ENCODE results near the gene HAUS3.
"Not testable (repeated sequence)": the region's sequence is repeated elsewhere in the genome, so short reads cannot be mapped to it uniquely, and the experiment has no call there.

Gene HAUS3

DNA sequence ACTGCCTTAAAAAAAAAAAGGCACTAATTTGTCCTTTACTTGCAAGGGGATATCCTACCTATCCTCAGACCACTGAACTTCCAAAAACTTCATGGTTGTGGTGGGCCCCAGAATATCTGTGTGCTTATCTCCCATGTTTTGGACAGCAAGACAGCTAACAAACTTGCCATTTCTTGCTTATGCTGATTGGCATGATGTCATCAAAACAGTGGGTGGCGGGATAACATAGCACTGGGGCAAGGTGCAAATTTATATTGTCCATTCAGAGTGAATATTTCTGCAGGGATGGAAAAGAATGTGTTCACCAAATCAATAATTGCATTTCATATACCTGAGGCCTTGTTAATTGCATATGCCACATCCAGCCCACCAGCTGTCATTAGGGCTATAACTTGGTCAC lies 23.5 kb downstream of the HAUS3 start:
- DNase-seq: no peak

GRCh38 chr4:2217726-2218125 lies 24.2 kb downstream of the HAUS3 start:
- DNase-seq: no peak

DNA sequence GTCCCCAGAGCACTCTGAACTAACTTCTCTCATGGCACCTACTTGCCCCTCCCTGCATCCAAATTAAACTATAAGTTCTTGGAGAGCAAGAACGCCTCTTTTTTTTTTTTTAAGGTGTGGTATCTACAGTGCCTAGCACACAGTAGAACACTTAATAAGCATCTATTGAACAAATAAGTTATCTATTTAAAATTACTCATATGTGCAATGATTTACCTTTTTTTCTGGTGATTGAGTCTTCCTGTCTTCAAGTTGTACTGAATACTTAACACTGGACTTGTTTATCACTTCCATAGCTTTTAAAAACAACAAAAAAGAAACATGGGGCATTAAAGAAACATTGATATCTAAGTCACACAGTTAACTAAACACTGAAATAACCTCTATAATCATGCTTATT lies 29.1 kb downstream of the HAUS3 start:
- no peak for DNase-seq

- not testable (repeated sequence) for DNase-seq
These were observed 39.1 kb downstream of the HAUS3 start for GRCh38 chr4:2202789-2203188.

- DNase-seq: no peak
These were observed 47.4 kb downstream of the HAUS3 start for GRCh38 chr4:2194496-2194895.

- no peak for DNase-seq
These were observed 48.6 kb downstream of the HAUS3 start for GRCh38 chr4:2193326-2193725.

DNA sequence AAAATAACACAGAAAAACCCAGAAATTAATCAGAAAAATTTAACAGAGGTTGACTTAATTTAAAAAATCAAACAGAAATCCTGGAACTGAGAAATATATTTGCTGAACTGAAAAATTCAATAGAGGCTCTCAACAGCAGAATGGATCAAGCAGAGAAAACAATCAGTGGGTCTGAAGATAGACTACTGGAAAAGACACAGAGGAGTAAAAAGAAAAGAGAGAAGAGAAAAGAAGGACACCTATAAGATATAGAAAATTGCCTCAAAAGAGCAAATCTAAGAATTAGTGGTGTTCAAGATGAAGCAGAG lies 55.1 kb downstream of the HAUS3 start:
- DNase-seq: no peak

DNA sequence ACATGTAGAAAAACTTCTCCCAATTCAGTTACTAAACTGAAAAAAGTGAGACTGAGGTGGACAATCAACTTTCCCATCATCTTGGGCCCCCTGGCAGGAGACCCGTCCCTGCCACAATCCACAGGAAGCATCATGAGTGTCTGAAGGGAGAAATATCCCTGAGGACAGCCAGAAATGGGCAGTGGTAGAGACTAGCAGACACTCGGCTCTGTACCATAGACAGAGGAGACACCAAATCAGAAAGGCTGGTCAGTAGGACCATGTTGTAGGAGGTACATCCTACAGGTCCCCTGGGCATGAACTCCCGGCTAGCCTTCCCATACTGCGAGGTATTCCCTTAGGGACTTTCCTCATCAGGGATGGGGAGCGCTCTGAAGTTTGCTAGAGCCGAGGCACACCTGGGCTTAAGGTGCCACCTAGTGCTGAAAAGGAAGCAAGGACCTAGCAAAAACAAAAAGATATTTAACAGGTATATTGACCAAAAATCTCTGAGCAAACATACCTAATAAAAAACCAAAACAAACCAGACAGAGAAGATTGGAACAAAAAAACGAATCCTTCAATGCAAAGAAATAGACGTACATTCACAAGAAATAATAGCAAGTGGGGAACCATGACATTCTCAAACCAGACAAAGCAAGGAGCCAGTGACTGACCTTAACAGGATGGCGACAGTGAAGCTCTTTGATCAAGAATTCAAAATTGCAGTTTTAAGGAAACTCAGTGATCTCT lies 55.6 kb downstream of the HAUS3 start:
- no peak for DNase-seq

- no peak for DNase-seq
These were observed 58.5 kb downstream of the HAUS3 start for GRCh38 chr4:2183394-2183793.

- DNase-seq: no peak
These were observed 58.9 kb downstream of the HAUS3 start for GRCh38 chr4:2182994-2183393.

- no peak for DNase-seq
These were observed 61.5 kb downstream of the HAUS3 start for GRCh38 chr4:2180410-2180809.

DNA sequence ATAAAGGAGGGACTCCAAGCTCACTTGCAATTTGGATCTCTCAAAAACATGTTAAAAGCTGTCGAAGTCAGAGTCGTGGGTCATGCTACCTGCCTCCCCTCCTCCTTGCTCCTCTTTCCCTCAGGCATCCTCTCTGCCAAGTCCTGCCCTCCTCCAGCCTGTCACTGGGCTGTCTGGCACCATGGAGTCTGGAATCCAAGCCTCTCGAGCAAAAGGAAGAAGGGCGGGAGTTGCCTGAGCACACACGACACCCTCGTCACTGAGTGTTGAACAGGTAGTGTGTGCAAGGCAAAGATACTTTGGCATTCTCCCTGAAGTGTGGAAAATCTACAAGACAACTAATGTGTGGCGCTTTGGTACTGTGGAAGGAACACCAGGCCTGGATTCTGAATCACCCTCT lies 62.2 kb downstream of the HAUS3 start:
- DNase-seq: no peak

GRCh38 chr4:2178986-2179385 lies 62.9 kb downstream of the HAUS3 start:
- no peak for DNase-seq
